Tibial nerve (tissue), 4 donors: ENCODE data around the gene CATSPER3.

Experiments used
- EP300 ChIP-seq, 2 donors: sonication (generic); formaldehyde crosslinking; IDR thresholded peaks; one replicate each; pipeline ENCODE4 v1.6.1; 2017; ENCODE audit warnings: antibody characterized with exemption in 2 of 2, mild to moderate bottlenecking in 1 of 2
- POLR2A ChIP-seq, 2 donors: fragments of 450-650 bp; IDR thresholded peaks; one replicate each; pipeline ENCODE4 v1.6.1; 2017; ENCODE audit warnings: antibody characterized with exemption in 2 of 2, mild to moderate bottlenecking in 2 of 2, moderate library complexity in 2 of 2
- TF ChIP-seq, protein P1 (sequence below), 5 experiments: fragments of 200-600 bp in 3 of 5; fragments of 450-650 bp in 2 of 5; sonication (generic) in 3 of 5; IDR thresholded peaks; one replicate each; pipeline ENCODE4 v1.5.1; 2016 to 2019; ENCODE audit warnings: antibody characterized with exemption in 5 of 5, mild to moderate bottlenecking in 3 of 5, moderate library complexity in 2 of 5

GRCh38 chr5:134975078-134975715 lies 7.5 kb downstream of the CATSPER3 start:
- TF ChIP-seq, protein P1, sequence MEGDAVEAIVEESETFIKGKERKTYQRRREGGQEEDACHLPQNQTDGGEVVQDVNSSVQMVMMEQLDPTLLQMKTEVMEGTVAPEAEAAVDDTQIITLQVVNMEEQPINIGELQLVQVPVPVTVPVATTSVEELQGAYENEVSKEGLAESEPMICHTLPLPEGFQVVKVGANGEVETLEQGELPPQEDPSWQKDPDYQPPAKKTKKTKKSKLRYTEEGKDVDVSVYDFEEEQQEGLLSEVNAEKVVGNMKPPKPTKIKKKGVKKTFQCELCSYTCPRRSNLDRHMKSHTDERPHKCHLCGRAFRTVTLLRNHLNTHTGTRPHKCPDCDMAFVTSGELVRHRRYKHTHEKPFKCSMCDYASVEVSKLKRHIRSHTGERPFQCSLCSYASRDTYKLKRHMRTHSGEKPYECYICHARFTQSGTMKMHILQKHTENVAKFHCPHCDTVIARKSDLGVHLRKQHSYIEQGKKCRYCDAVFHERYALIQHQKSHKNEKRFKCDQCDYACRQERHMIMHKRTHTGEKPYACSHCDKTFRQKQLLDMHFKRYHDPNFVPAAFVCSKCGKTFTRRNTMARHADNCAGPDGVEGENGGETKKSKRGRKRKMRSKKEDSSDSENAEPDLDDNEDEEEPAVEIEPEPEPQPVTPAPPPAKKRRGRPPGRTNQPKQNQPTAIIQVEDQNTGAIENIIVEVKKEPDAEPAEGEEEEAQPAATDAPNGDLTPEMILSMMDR (IDR thresholded peaks at IDR 0.05): no peak
- TF ChIP-seq POLR2A (IDR thresholded peaks at IDR 0.05) (no peak), EP300 (IDR thresholded peaks at IDR 0.05) (no peak)
